Umbilical cord (tissue), 2 donors: ENCODE results near the gene B4GALT1. TPM values are rescaled to one million over a fixed set of nuclear protein-coding genes. Genes with fewer than 3 reads are reported as not detected.

ENCODE experiments used
- DNase-seq: peaks from one replicate; pipeline ENCODE4 v3.0.0-alpha.2; 2015; ENCODE audit warnings: low spot score
- total RNA-seq: library from RNA; depleted of rRNA; stranded (reverse); fragments of >200 nt; gene quantifications from one replicate; pipeline ENCODE4 v1.2.3, GENCODE V29; 2014; ENCODE audit warnings: low replicate concordance; ENCODE audit not compliant: insufficient read depth

Gene B4GALT1
- total RNA-seq, 1 donor from 2014 or later: 32.5 TPM

GRCh38 chr9:33140401-33141360 is 26.5 kb downstream of the B4GALT1 start:
- peak; percentile 85 for DNase-seq

GRCh38 chr9:33139421-33140228 is 27.5 kb downstream of the B4GALT1 start:
- peak; percentile 90 for DNase-seq

- DNase-seq: no peak
These were observed 28.4 kb downstream of the B4GALT1 start for GRCh38 chr9:33138768-33139167.

GRCh38 chr9:33137781-33138264 is 29.3 kb downstream of the B4GALT1 start:
- DNase-seq: no peak

- DNase-seq: peak; percentile 69
These were observed 30.1 kb downstream of the B4GALT1 start for GRCh38 chr9:33136721-33137670.

GRCh38 chr9:33135470-33135958 is 31.6 kb downstream of the B4GALT1 start:
- no peak for DNase-seq

GRCh38 chr9:33135031-33135461 is 32.1 kb downstream of the B4GALT1 start:
- no peak for DNase-seq

- DNase-seq: no peak
These were observed 34.0 kb downstream of the B4GALT1 start for GRCh38 chr9:33133186-33133585.

- peak; percentile 62 for DNase-seq
These were observed 35.1 kb downstream of the B4GALT1 start for GRCh38 chr9:33131790-33132772.

GRCh38 chr9:33130961-33131789 is 36.0 kb downstream of the B4GALT1 start:
- DNase-seq: no peak

- no peak for DNase-seq
These were observed 37.0 kb downstream of the B4GALT1 start for GRCh38 chr9:33129886-33130881.

GRCh38 chr9:33129251-33129885 is 37.8 kb downstream of the B4GALT1 start:
- DNase-seq: no peak

GRCh38 chr9:33128570-33128969 is 38.6 kb downstream of the B4GALT1 start:
- DNase-seq: no peak

GRCh38 chr9:33127881-33128280 is 39.3 kb downstream of the B4GALT1 start:
- no peak for DNase-seq

GRCh38 chr9:33125871-33126823 is 41.0 kb downstream of the B4GALT1 start:
- DNase-seq: peak; percentile 89

GRCh38 chr9:33125461-33125860 is 41.7 kb downstream of the B4GALT1 start:
- no peak for DNase-seq
